ENCODE measurements around the gene CDK7.

CDK7 gene

GRCh38 chr5:69312459-69313160 is 77.9 kb downstream of the CDK7 start:
- no peak overlapping the region for H3K27ac ChIP-seq
- no peak for TF ChIP-seq ZFX (IDR thresholded peaks at IDR 0.05; ENCODE audit: borderline replicate concordance)
- TF ChIP-seq, protein P1, sequence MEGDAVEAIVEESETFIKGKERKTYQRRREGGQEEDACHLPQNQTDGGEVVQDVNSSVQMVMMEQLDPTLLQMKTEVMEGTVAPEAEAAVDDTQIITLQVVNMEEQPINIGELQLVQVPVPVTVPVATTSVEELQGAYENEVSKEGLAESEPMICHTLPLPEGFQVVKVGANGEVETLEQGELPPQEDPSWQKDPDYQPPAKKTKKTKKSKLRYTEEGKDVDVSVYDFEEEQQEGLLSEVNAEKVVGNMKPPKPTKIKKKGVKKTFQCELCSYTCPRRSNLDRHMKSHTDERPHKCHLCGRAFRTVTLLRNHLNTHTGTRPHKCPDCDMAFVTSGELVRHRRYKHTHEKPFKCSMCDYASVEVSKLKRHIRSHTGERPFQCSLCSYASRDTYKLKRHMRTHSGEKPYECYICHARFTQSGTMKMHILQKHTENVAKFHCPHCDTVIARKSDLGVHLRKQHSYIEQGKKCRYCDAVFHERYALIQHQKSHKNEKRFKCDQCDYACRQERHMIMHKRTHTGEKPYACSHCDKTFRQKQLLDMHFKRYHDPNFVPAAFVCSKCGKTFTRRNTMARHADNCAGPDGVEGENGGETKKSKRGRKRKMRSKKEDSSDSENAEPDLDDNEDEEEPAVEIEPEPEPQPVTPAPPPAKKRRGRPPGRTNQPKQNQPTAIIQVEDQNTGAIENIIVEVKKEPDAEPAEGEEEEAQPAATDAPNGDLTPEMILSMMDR (IDR thresholded peaks at IDR 0.05) = no peak

DNA sequence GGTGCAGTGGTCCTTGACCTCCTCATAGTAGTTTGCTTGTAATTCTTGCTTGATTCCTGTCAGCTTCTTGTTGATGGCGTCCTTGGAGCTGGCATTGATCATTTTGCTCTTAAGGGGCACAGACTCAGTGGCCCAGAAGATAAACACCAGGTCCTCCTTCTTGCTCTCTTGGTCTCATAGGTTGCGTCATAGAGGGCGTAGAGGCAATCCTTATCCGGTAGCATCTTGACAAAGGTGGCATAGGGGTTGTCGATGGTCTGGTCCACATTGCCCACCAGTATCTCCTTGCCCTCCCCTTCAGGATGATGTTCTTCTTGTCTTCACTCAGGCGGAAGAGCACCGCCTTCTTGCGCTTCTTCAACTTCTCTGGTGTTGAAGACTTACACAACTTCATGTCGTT is 78.7 kb downstream of the CDK7 start:
- H3K27ac ChIP-seq = no peak overlapping the region
- TF ChIP-seq ZFX (IDR thresholded peaks at IDR 0.05; ENCODE audit: borderline replicate concordance) = no peak
- TF ChIP-seq, protein P1 (IDR thresholded peaks at IDR 0.05) = no peak

GRCh38 chr5:69315972-69316371 is 81.3 kb downstream of the CDK7 start:
- H3K27ac ChIP-seq = no peak overlapping the region
- TF ChIP-seq, protein P1 (IDR thresholded peaks at IDR 0.05) = no peak

GRCh38 chr5:69317391-69317790 is 82.7 kb downstream of the CDK7 start:
- no peak for TF ChIP-seq ZFX (IDR thresholded peaks at IDR 0.05; ENCODE audit: borderline replicate concordance)
- TF ChIP-seq, protein P1 (IDR thresholded peaks at IDR 0.05) = no peak

GRCh38 chr5:69326365-69326764 is 91.7 kb downstream of the CDK7 start:
- TF ChIP-seq ZFX (IDR thresholded peaks at IDR 0.05; ENCODE audit: borderline replicate concordance) = no peak
- TF ChIP-seq, protein P1 (IDR thresholded peaks at IDR 0.05) = no peak
- H3K27ac ChIP-seq = no peak overlapping the region

More at GRCh38 chr5:69317391-69317790, 82.7 kb downstream of the CDK7 start:
- no peak overlapping the region for H3K27ac ChIP-seq
